Astrocyte of the cerebellum (primary cell): ENCODE measurements around the gene NEURL1.

ENCODE experiments used
- DNase-seq: peaks from one replicate; pipeline ENCODE4 v3.0.0-alpha.2; 2011; ENCODE audit warnings: low read depth
- H3K4me3 ChIP-seq: 2 replicates; pipeline ENCODE4 v1.5.1; 2011; ENCODE audit warnings: mild to moderate bottlenecking, low read depth, low read length, moderate library complexity
- CTCF ChIP-seq: IDR thresholded peaks from 2 replicates; pipeline ENCODE4 v1.5.1; 2012; ENCODE audit warnings: low read length, low read depth, moderate library complexity, mild to moderate bottlenecking; ENCODE audit errors: missing control alignments
- in situ Hi-C: cut with HindIII; loops from 2 replicates; pipeline ENCODE4 v1.10.0; 2017; ENCODE audit warnings: low sequenced_read_pairs

The NEURL1 gene

GRCh38 chr10:103449208-103450144 lies 44.0 kb upstream of the NEURL1 start:
- TF ChIP-seq CTCF: no peak
- in situ Hi-C loops: loop anchor here (5.0 to 10.0 kb wide), 2 partner anchors 52 to 65 kb away; partner anchors contain the start of genes ATP5MK and PDCD11
- no peak overlapping the region for H3K4me3 ChIP-seq
- DNase-seq: no peak

DNA sequence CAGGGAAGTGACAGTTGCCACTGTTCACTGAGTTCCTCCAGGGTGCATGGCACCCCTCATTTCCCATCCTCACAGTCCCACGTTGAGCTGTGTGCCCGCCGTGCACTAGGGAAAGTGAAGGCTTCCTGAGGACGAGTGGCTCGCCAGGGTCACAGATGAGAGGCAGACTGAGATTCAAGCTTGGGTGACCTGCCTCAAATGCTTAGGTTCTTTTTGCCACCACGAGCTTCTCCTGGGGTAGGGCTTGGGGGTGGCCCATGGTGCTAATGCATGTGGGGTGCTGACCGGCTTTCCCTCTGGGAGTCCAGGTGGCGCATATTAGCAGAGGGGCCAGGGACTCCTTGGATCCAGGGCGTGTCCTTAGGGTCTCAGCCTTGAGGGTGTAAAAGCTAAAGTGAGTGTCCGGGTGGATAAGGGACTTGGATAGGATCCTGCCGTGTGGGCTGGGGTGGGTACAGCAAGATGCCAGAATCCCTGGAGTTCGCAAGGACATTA lies 43.3 kb upstream of the NEURL1 start:
- DNase-seq: no peak
- in situ Hi-C loops: loop anchor here (5.0 to 10.0 kb wide), 2 partner anchors 53 to 65 kb away; partner anchors contain the start of genes ATP5MK and PDCD11
- no peak overlapping the region for H3K4me3 ChIP-seq
- TF ChIP-seq CTCF: no peak

DNA sequence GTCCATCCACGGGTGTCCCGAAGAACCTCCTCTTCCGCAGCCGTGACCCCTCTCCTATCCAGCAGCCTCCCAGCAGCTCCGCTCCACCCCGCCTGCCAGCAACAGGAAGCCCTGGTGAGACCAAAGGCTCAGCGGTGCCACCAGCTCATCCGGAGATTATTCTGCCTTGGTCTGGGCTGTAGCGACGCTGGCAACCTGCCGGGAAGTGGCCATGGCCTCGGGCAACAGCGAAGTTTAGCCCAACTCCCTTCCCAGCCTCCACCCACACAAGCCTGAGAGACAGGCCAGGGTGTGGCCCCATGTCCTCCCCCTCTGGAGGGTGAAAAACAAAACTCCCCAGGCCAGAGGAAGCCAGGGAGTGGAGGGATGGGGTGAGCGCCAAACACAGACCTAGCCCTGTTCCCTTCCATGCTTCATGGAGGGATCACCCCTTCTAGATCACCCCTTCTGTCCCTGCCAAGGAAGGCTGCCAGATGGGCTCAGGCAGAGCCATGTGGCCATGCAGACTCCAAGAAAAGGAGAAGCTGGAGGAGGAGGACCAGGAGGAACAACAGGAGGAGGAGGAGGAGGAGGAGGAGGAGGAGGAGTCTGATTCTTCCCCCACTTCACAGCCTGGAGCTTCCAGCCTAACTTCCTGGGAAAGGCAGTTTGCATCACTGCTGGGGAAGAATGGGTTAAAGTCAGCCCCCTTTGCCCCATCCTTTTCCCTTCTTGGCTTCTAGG lies 42.3 kb upstream of the NEURL1 start:
- peak overlapping the region; percentile 52 for H3K4me3 ChIP-seq
- in situ Hi-C loops: loop anchor here (5.0 to 10.0 kb wide), 2 partner anchors 54 to 64 kb away; partner anchors contain the start of genes ATP5MK and PDCD11
- DNase-seq: no peak
- no peak for TF ChIP-seq CTCF

GRCh38 chr10:103451831-103452505 lies 41.5 kb upstream of the NEURL1 start, which contains the start of gene CALHM2:
TSS of gene CALHM2 (minus strand) at chr10:103452370. CDS start at chr10:103449941, 2,429 bp downstream.
- peak within 1 kb of the TSS; percentile 52 for H3K4me3 ChIP-seq
- no peak for DNase-seq
- in situ Hi-C loops: loop anchor here (5.0 to 10.0 kb wide), 2 partner anchors 55 to 63 kb away; partner anchors contain the start of genes ATP5MK and PDCD11
- no peak for TF ChIP-seq CTCF

- in situ Hi-C loops: loop anchor here (5.0 to 10.0 kb wide), 2 partner anchors 55 to 62 kb away; partner anchors contain the start of genes ATP5MK and PDCD11
- peak overlapping the region; percentile 52 for H3K4me3 ChIP-seq
- DNase-seq: no peak
- no peak for TF ChIP-seq CTCF
Measured at GRCh38 chr10:103452506-103453230, 40.8 kb upstream of the NEURL1 start.
